ENCODE measurements around the gene WDR81. TPM values are rescaled to one million over a fixed set of nuclear protein-coding genes. Genes with fewer than 3 reads are reported as not detected.
A peak's percentile ranks its signal among the peaks of the same experiment; 100 is the strongest.
"Not testable (repeated sequence)": the region's sequence is repeated elsewhere in the genome, so short reads cannot be mapped to it uniquely, and the experiment has no call there.

WDR81 gene
- total RNA-seq, 2 experiments from 2014 or later: 35.8 to 36.7 TPM

- Mint-ChIP-seq H3K4me1 (peaks cover 22% of the 10 kb centered on the region), H3K27me3 (peaks cover 14% of the 10 kb centered on the region), H3K4me3 (peak overlapping the region; percentile 94), H3K9me3 (no peaks in the 10 kb centered on the region), H3K36me3 (peaks cover 3% of the 10 kb centered on the region), H3K27ac (peak overlapping the region; percentile 83)
- DNase-seq (peak; percentile 30), ATAC-seq (ENCODE audit: low read depth) (no peak)
- POLR2A ChIA-PET: interaction anchor here (1.1 to 3.1 kb wide), 7 partner anchors 9 to 374 kb away, joined by 3 to 25 read pairs (median 11); partner anchors contain the start of genes PRPF8, RPA1, SMYD4 and WDR81
Measured at GRCh38 chr17:1715803-1716075, 8.8 kb upstream of the WDR81 start.

- POLR2A ChIA-PET: interaction anchor here (0.5 to 3.1 kb wide), 26 partner anchors 9 to 677 kb away, joined by 3 to 25 read pairs (median 3); partner anchors contain the start of genes HIC1, PITPNA, PRPF8 and RPA1
- Mint-ChIP-seq H3K36me3 (peaks cover 3% of the 10 kb centered on the region), H3K27me3 (peaks cover 9% of the 10 kb centered on the region), H3K27ac (peak overlapping the region; percentile 90), H3K9me3 (no peaks in the 10 kb centered on the region), H3K4me1 (peaks cover 23% of the 10 kb centered on the region), H3K4me3 (peak overlapping the region; percentile 94)
- DNase-seq (peak; percentile 100), ATAC-seq (ENCODE audit: low read depth) (peak; percentile 85)
Measured at GRCh38 chr17:1716076-1716911, 8.2 kb upstream of the WDR81 start.

- peaks cover 21% of the 10 kb centered on the region for H3K4me1 Mint-ChIP-seq
- DNase-seq (peak; percentile 76), ATAC-seq (ENCODE audit: low read depth) (peak; percentile 60)
- H3K27me3 Mint-ChIP-seq: peaks cover 9% of the 10 kb centered on the region
- peak overlapping the region; percentile 94 for H3K4me3 Mint-ChIP-seq
- POLR2A ChIA-PET: interaction anchor here (0.5 to 3.1 kb wide), 30 partner anchors 8 to 676 kb away, joined by 3 to 25 read pairs (median 3); partner anchors contain the start of genes DPH1, HIC1, PITPNA and PRPF8
- H3K27ac Mint-ChIP-seq: peak overlapping the region; percentile 90
- H3K36me3 Mint-ChIP-seq: peaks cover 1% of the 10 kb centered on the region
- no peaks in the 10 kb centered on the region for H3K9me3 Mint-ChIP-seq
Measured at GRCh38 chr17:1716912-1717695, 7.4 kb upstream of the WDR81 start.

GRCh38 chr17:1718362-1719165, 5.9 kb upstream of the WDR81 start:
- H3K4me1 Mint-ChIP-seq: peaks cover 29% of the 10 kb centered on the region
- no peaks in the 10 kb centered on the region for H3K9me3 Mint-ChIP-seq
- POLR2A ChIA-PET: interaction anchor here (1.5 to 3.1 kb wide), 2 partner anchors 52 to 112 kb away, joined by 5 to 20 read pairs; partner anchors contain the start of genes RPA1 and SMYD4
- peaks cover 9% of the 10 kb centered on the region for H3K27me3 Mint-ChIP-seq
- H3K36me3 Mint-ChIP-seq: no peaks in the 10 kb centered on the region
- H3K27ac Mint-ChIP-seq: peak overlapping the region; percentile 90
- H3K4me3 Mint-ChIP-seq: peak overlapping the region; percentile 94
- DNase-seq: peak; percentile 37
- no peak for ATAC-seq (ENCODE audit: low read depth)

GRCh38 chr17:1720856-1721386, 3.6 kb upstream of the WDR81 start:
- Mint-ChIP-seq H3K27me3 (peaks cover 1% of the 10 kb centered on the region), H3K4me3 (no peak overlapping the region), H3K4me1 (peaks cover 31% of the 10 kb centered on the region), H3K27ac (no peak overlapping the region), H3K36me3 (peaks cover 2% of the 10 kb centered on the region), H3K9me3 (no peaks in the 10 kb centered on the region)
- ATAC-seq (ENCODE audit: low read depth) (no peak), DNase-seq (peak; percentile 73)
- POLR2A ChIA-PET: interaction anchor here (0.9 to 2.8 kb wide), 4 partner anchors 18 to 109 kb away, joined by 3 to 16 read pairs (median 8); partner anchors contain the start of genes RPA1 and SMYD4

- H3K4me3 Mint-ChIP-seq; DNase-seq; H3K27me3 Mint-ChIP-seq; H3K36me3 Mint-ChIP-seq; H3K9me3 Mint-ChIP-seq; ATAC-seq (ENCODE audit: low read depth): not testable (repeated sequence)
- peak overlapping the region; percentile 91 for H3K27ac Mint-ChIP-seq
- H3K4me1 Mint-ChIP-seq: peaks cover 30% of the 10 kb centered on the region
- POLR2A ChIA-PET: interaction anchor here (0.7 to 2.8 kb wide), 5 partner anchors 42 to 707 kb away, joined by 3 to 16 read pairs (median 5); partner anchors contain the start of genes RPA1 and SMYD4
Measured at GRCh38 chr17:1722022-1722421, 2.5 kb upstream of the WDR81 start.

- Mint-ChIP-seq H3K27ac (peak overlapping the region; percentile 58), H3K9me3 (no peaks in the 10 kb centered on the region), H3K36me3 (peaks cover 11% of the 10 kb centered on the region), H3K27me3 (no peaks in the 10 kb centered on the region), H3K4me3 (peak overlapping the region; percentile 77), H3K4me1 (peaks cover 30% of the 10 kb centered on the region)
- ATAC-seq (ENCODE audit: low read depth) (peak; percentile 62), DNase-seq (no peak)
- POLR2A ChIA-PET: interaction anchor here (1.0 to 1.5 kb wide), 6 partner anchors 9 to 145 kb away, joined by 3 to 9 read pairs (median 4); no protein-coding TSS in a partner anchor
Measured at GRCh38 chr17:1724869-1725641, 551 bp downstream of the WDR81 start.

GRCh38 chr17:1725642-1726511, 1.4 kb downstream of the WDR81 start:
- peaks cover 27% of the 10 kb centered on the region for H3K4me1 Mint-ChIP-seq
- POLR2A ChIA-PET: interaction anchor here (1.0 to 1.5 kb wide), 3 partner anchors 9 to 38 kb away, joined by 3 to 9 read pairs (median 6); no protein-coding TSS in a partner anchor

GRCh38 chr17:1726626-1727257, 2.2 kb downstream of the WDR81 start:
- POLR2A ChIA-PET: interaction anchor here (0.7 to 1.5 kb wide), 5 partner anchors 9 to 145 kb away, joined by 3 to 4 read pairs (median 3); partner anchors contain the start of genes RPA1 and SMYD4
- peaks cover 11% of the 10 kb centered on the region for H3K36me3 Mint-ChIP-seq
- DNase-seq: no peak
- H3K27me3 Mint-ChIP-seq: no peaks in the 10 kb centered on the region
- peaks cover 25% of the 10 kb centered on the region for H3K4me1 Mint-ChIP-seq
- H3K9me3 Mint-ChIP-seq: no peaks in the 10 kb centered on the region
- no peak overlapping the region for H3K4me3 Mint-ChIP-seq
- no peak for ATAC-seq (ENCODE audit: low read depth)
- no peak overlapping the region for H3K27ac Mint-ChIP-seq

More at GRCh38 chr17:1725642-1726511, 1.4 kb downstream of the WDR81 start:
- Mint-ChIP-seq H3K27me3 (no peaks in the 10 kb centered on the region), H3K4me3 (peak overlapping the region; percentile 77), H3K36me3 (peaks cover 11% of the 10 kb centered on the region), H3K9me3 (no peaks in the 10 kb centered on the region), H3K27ac (peak overlapping the region; percentile 58)
- no peak for ATAC-seq (ENCODE audit: low read depth)
- DNase-seq: no peak

GRCh38 chr17:1727258-1727789, 2.8 kb downstream of the WDR81 start:
- DNase-seq: no peak
- Mint-ChIP-seq H3K27me3 (no peaks in the 10 kb centered on the region), H3K9me3 (no peaks in the 10 kb centered on the region), H3K4me1 (peaks cover 25% of the 10 kb centered on the region), H3K36me3 (peaks cover 11% of the 10 kb centered on the region), H3K4me3 (no peak overlapping the region), H3K27ac (no peak overlapping the region)
- POLR2A ChIA-PET: interaction anchor here (0.7 to 1.5 kb wide), 5 partner anchors 10 to 144 kb away, joined by 3 to 4 read pairs (median 3); partner anchors contain the start of genes RPA1 and SMYD4
- no peak for ATAC-seq (ENCODE audit: low read depth)

Data from activated naive CD8-positive, alpha-beta T cell treated with anti-CD3 and anti-CD28 coated beads, Interleukin-2, amount 10 ng/mL, durations not matched to agents 7 days and 5 days (primary cell).